ENCODE results near the gene VPS25. TPM values are rescaled to one million over a fixed set of nuclear protein-coding genes. Genes with fewer than 3 reads are reported as not detected.
A peak's percentile ranks its signal among the peaks of the same experiment; 100 is the strongest.

Gene VPS25
- total and polyA plus RNA-seq, 9 of the 15 experiments (the other 6 are each of a cell fraction or from before 2014, with no cell fraction given), result 123 to 352 (median 180) TPM

DNA sequence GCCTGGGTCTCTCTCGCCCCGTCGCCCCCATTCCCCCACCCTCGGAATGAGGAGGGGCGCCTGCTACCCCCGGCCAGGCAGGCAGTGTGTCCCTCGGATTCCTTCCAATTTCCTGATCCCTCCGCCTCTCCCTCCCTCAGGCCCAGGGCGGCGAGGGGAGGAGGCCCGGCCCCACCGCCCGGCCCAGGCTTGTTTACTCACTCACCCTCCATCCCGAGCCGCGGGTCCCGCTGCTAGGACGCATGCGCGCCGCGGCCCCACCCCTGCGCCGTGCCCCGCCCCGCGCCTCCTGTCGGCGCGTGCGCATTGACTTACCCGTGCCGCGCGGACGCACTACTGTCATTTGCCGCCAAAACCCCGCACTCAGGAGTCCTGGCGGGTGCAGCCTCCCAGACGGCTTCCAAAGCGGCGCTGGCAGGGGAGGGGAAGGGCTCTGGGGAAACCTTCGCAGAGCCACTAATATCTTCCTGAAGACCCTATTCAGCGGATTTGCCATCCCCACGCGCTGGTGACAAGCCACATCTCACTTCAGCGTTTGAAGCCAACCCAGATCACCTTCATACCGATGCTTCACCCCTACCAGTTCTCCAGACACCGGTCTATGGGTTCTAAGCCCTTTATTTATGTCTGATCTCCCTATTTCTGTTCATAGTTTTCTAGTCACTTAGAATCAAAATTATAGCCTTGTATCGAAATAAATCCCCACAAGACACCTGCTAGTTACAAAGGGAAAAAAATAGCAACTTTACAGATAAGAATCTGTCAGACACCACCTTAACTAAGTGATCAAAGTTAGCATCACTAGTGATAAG lies 28.2 kb upstream of the VPS25 start, which contains the start of gene EZH1 (continued):
- TF ChIP-seq, protein P1, sequence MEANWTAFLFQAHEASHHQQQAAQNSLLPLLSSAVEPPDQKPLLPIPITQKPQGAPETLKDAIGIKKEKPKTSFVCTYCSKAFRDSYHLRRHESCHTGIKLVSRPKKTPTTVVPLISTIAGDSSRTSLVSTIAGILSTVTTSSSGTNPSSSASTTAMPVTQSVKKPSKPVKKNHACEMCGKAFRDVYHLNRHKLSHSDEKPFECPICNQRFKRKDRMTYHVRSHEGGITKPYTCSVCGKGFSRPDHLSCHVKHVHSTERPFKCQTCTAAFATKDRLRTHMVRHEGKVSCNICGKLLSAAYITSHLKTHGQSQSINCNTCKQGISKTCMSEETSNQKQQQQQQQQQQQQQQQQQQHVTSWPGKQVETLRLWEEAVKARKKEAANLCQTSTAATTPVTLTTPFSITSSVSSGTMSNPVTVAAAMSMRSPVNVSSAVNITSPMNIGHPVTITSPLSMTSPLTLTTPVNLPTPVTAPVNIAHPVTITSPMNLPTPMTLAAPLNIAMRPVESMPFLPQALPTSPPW (CRISPR knock-in tag; IDR thresholded peaks at IDR 0.05), result peak; percentile 73
- TF ChIP-seq HNRNPLL (IDR thresholded peaks at IDR 0.05; ENCODE audit: low read depth, low read length, poor library complexity, severe bottlenecking) (peak; percentile 45), MCM2 (IDR thresholded peaks at IDR 0.05; ENCODE audit: low read depth) (no peak), RBBP5 (IDR thresholded peaks at IDR 0.05; ENCODE audit: borderline replicate concordance, insufficient read depth, low read length, poor library complexity, severe bottlenecking) (no peak), ZFX (CRISPR knock-in tag; IDR thresholded peaks at IDR 0.05) (peak; percentile 45), U2AF2 (optimal IDR thresholded peaks at IDR 0.05; ENCODE audit: low read depth, low read length) (no peak), ZNF384 (IDR thresholded peaks at IDR 0.05; ENCODE audit: low read depth, low read length) (no peak), E2F3 (CRISPR knock-in tag; IDR thresholded peaks at IDR 0.05) (peak; percentile 93), TAL1 (IDR thresholded peaks at IDR 0.05) (no peak), TAF15 (IDR thresholded peaks at IDR 0.05; ENCODE audit: low read depth, low read length) (no peak), POLR2A (conservative IDR thresholded peaks at IDR 0.05) (peak; percentile 77), ZNF263 (CRISPR knock-in tag; IDR thresholded peaks at IDR 0.05; ENCODE audit: borderline replicate concordance) (0 out of 2 replicates have a peak, but pooled peaks have one; percentile 4), ZNF445 (CRISPR knock-in tag; IDR thresholded peaks at IDR 0.05; ENCODE audit: low read depth) (no peak)
- TF ChIP-seq, protein P2, sequence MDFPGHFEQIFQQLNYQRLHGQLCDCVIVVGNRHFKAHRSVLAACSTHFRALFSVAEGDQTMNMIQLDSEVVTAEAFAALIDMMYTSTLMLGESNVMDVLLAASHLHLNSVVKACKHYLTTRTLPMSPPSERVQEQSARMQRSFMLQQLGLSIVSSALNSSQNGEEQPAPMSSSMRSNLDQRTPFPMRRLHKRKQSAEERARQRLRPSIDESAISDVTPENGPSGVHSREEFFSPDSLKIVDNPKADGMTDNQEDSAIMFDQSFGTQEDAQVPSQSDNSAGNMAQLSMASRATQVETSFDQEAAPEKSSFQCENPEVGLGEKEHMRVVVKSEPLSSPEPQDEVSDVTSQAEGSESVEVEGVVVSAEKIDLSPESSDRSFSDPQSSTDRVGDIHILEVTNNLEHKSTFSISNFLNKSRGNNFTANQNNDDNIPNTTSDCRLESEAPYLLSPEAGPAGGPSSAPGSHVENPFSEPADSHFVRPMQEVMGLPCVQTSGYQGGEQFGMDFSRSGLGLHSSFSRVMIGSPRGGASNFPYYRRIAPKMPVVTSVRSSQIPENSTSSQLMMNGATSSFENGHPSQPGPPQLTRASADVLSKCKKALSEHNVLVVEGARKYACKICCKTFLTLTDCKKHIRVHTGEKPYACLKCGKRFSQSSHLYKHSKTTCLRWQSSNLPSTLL (IDR thresholded peaks at IDR 0.05), result no peak
- TF ChIP-seq, protein P3, sequence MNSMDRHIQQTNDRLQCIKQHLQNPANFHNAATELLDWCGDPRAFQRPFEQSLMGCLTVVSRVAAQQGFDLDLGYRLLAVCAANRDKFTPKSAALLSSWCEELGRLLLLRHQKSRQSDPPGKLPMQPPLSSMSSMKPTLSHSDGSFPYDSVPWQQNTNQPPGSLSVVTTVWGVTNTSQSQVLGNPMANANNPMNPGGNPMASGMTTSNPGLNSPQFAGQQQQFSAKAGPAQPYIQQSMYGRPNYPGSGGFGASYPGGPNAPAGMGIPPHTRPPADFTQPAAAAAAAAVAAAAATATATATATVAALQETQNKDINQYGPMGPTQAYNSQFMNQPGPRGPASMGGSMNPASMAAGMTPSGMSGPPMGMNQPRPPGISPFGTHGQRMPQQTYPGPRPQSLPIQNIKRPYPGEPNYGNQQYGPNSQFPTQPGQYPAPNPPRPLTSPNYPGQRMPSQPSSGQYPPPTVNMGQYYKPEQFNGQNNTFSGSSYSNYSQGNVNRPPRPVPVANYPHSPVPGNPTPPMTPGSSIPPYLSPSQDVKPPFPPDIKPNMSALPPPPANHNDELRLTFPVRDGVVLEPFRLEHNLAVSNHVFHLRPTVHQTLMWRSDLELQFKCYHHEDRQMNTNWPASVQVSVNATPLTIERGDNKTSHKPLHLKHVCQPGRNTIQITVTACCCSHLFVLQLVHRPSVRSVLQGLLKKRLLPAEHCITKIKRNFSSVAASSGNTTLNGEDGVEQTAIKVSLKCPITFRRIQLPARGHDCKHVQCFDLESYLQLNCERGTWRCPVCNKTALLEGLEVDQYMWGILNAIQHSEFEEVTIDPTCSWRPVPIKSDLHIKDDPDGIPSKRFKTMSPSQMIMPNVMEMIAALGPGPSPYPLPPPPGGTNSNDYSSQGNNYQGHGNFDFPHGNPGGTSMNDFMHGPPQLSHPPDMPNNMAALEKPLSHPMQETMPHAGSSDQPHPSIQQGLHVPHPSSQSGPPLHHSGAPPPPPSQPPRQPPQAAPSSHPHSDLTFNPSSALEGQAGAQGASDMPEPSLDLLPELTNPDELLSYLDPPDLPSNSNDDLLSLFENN (IDR thresholded peaks at IDR 0.05; ENCODE audit: low read depth in 2 of 2, low read length in 2 of 2), result 0 out of 4 replicates have a peak, but pooled peaks of 1 of the 2 experiments have one; percentile 45
- TF ChIP-seq, protein P4, sequence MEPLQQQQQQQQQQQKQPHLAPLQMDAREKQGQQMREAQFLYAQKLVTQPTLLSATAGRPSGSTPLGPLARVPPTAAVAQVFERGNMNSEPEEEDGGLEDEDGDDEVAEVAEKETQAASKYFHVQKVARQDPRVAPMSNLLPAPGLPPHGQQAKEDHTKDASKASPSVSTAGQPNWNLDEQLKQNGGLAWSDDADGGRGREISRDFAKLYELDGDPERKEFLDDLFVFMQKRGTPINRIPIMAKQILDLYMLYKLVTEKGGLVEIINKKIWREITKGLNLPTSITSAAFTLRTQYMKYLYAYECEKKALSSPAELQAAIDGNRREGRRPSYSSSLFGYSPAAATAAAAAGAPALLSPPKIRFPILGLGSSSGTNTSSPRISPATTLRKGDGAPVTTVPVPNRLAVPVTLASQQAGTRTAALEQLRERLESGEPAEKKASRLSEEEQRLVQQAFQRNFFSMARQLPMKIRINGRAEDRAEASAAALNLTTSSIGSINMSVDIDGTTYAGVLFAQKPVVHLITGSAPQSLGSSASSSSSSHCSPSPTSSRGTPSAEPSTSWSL (CRISPR knock-in tag; IDR thresholded peaks at IDR 0.05; ENCODE audit: borderline replicate concordance), result no peak
- TF ChIP-seq, protein P5, sequence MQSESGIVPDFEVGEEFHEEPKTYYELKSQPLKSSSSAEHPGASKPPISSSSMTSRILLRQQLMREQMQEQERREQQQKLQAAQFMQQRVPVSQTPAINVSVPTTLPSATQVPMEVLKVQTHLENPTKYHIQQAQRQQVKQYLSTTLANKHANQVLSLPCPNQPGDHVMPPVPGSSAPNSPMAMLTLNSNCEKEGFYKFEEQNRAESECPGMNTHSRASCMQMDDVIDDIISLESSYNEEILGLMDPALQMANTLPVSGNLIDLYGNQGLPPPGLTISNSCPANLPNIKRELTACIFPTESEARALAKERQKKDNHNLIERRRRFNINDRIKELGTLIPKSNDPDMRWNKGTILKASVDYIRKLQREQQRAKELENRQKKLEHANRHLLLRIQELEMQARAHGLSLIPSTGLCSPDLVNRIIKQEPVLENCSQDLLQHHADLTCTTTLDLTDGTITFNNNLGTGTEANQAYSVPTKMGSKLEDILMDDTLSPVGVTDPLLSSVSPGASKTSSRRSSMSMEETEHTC (IDR thresholded peaks at IDR 0.05), result no peak
